HG03095 (cell line): Measurements from ENCODE around the gene DGKQ.
"Not testable (repeated sequence)": the region's sequence is repeated elsewhere in the genome, so short reads cannot be mapped to it uniquely, and the experiment has no call there.

ENCODE experiments used
- ATAC-seq: cut with Tn5 transposase; IDR thresholded peaks from one replicate; pipeline ENCODE4 v1.9.1; 2021; ENCODE audit warnings: moderate library complexity; ENCODE audit not compliant: unreplicated experiment

DGKQ gene

DNA sequence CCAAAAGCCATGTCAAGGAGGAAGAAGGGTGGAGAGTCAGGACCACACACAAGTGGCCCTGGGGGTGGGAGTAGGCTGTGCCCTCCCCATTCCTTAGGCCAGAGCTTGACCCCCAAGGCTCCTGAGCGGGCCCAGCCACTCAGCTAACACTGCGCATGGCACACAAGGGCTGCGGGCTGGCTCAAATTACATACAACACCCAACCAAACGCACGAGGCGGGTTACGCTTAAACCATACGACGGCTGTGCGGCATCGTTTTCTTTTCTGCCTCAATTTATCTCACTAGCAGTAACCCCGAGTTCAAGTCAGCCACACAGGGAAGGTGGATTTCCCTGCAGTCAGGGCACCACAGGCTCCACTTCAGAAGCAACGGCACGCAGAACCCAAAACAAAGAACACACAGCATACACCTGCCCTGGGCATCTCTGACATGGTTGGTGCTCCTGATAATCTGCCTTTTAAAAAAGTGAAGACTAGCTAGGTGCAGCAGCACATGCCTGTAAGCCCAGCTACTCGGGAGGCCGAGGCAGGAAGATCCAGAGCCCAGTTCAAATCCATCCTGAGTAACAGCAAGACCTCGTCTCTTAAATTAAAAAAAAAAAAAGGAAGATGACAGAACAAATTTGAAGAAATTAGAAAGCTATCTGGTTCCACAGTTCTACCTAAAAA is 44.1 kb downstream of the DGKQ start:
- ATAC-seq = no peak

GRCh38 chr4:927566-927965 is 45.8 kb downstream of the DGKQ start:
- ATAC-seq = not testable (repeated sequence)

DNA sequence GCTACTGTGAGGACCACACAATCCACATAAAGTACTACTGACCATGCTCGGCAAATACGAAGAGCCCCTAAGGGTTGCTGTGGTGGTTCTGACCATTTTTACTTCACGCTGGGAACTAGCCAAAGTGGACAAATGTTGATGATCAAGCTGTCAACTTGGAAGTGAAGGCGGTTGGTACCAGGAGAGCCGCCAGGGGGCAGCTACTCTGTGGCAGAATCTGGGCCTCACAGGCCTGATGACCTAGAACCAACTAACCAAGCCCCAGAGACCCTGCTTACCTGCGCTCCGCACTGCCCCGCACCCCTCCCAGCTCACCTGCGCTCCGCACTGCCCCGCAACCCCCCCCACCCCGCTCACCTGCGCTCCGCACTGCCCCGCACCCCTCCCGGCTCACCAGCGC is 46.8 kb downstream of the DGKQ start:
- ATAC-seq = no peak

GRCh38 chr4:925771-926500 is 47.4 kb downstream of the DGKQ start:
- no peak for ATAC-seq

DNA sequence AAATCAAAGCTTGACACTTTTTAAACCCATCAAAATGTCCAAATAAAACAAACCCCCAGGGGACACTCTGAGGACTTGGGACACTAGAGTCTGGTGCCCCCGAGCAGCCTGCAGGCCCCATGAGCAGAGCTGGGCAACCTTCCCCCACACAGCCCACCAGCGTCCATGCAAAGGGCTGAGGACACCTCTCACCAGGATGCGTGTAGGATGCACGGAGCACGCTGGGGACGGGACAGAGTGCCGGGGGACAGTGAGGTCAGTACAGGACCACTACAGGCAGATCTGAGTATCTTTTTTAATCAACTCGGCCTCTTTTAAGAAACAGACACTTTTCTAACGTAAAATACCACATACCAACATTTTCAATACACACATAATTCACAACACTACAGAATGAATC is 48.2 kb downstream of the DGKQ start:
- no peak for ATAC-seq

GRCh38 chr4:924107-925096 is 49.0 kb downstream of the DGKQ start:
- peak; percentile 46 for ATAC-seq

- no peak for ATAC-seq
Measured at GRCh38 chr4:921830-922331, 51.5 kb downstream of the DGKQ start.

- not testable (repeated sequence) for ATAC-seq
Measured at GRCh38 chr4:919004-919680, 54.2 kb downstream of the DGKQ start.

GRCh38 chr4:918591-918990 is 54.8 kb downstream of the DGKQ start:
- ATAC-seq = not testable (repeated sequence)

DNA sequence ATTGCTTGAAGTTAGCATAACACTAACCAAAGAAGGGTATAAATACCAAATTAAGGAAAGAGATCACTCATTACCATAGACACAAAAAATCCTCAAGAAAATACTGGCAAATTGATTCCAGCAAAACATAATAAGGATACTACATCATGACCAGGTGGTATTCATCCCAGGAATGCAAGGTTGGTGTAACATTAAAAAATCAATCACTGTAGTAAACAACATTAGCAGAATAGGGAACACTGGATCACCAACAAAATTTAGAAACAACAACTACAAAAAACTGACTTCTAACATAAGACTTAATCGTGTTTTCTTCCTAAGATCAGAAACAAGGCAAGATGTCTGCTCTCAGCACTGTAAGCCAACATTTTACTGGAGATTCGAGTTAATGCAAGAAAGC is 55.4 kb downstream of the DGKQ start:
- no peak for ATAC-seq

- ATAC-seq = no peak
Measured at GRCh38 chr4:917466-917865, 55.9 kb downstream of the DGKQ start.

GRCh38 chr4:915595-915994 is 57.8 kb downstream of the DGKQ start:
- ATAC-seq = no peak

GRCh38 chr4:915041-915474 is 58.3 kb downstream of the DGKQ start:
- ATAC-seq = no peak

- ATAC-seq = no peak
Measured at GRCh38 chr4:914531-914930, 58.8 kb downstream of the DGKQ start.

DNA sequence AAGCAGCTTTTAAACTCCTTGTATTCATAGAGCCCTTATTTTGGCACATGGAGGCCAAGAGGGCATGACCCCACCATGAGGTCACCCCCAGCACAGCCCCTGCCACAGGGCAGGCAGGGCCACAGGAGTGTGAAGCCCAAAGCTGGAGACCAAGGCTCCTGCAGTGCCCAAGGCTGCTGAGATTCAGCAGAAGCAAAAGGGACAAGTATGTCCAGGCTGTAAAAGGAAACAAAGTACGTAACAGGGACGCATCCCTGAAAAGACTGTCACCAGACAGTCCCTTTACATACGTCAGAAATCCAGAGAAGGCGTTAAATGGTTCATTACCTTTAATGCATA is 60.1 kb downstream of the DGKQ start:
- no peak for ATAC-seq

DNA sequence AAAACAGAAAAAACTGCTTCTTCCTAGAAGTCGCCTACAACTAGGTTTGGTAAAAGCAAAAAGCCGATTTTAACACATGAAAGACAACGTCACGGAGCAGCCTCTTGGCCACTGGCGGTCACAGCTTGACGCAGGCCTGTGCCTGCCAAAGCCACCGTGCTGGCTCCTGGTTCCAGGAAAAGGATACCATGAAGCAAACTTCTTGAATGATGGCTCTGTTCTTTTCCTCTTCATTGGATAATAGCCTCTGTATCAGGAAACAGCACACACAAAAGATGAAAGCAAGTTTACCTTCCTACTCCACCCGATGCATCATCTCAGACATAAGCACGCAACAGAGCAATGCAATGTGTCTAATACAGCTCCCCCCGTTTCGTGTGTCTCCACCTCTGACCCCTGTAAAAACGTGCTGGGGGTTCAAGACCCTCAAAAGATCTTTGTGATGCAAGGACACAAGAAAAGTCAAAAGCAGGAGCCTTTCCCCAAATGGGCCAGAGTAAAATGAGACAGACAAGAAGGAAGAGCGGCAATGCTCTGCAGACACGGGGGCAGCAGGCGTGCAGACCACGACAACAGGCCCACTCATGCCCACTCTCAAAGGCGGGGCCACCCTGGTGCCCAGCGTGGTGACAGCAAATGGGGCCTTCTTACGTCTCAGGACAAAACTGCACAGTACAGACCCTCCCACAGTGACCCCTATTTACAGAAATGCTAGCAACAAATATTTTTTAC is 60.7 kb downstream of the DGKQ start:
- ATAC-seq = no peak

- ATAC-seq = no peak
Measured at GRCh38 chr4:911871-912490, 61.4 kb downstream of the DGKQ start.

GRCh38 chr4:911221-911751 is 62.1 kb downstream of the DGKQ start:
- ATAC-seq = no peak

- ATAC-seq = no peak
Measured at GRCh38 chr4:910366-911091, 62.8 kb downstream of the DGKQ start.
